Measurements from ENCODE around the gene RTN4R. TPM values are rescaled to one million over a fixed set of nuclear protein-coding genes. Genes with fewer than 3 reads are reported as not detected.

RTN4R gene
- total and polyA plus RNA-seq, 2 of the 4 experiments (the other 2 are of a cell fraction) = 0.18 to 0.94 TPM

GRCh38 chr22:20316217-20316843 lies 48.2 kb upstream of the RTN4R start:
- TF ChIP-seq RFX5 (IDR thresholded peaks at IDR 0.05; ENCODE audit: low read depth, low read length) (no peak), CHD1 (IDR thresholded peaks at IDR 0.05; ENCODE audit: low read depth, low read length) (no peak), SMC3 (IDR thresholded peaks at IDR 0.05; ENCODE audit: low read depth, low read length) (no peak)
- Histone ChIP-seq H2BK5ac (ENCODE audit: low read depth, low read length, poor library complexity, severe bottlenecking) (no peak overlapping the region), H2AK9ac (replicated peaks; ENCODE audit: low read depth, low read length, poor library complexity) (no peak overlapping the region), H4K91ac (ENCODE audit: insufficient read depth, low read depth, low read length) (no peak overlapping the region), H2AFZ (replicated peaks; ENCODE audit: low read length, poor library complexity) (no peak overlapping the region), H3K23ac (ENCODE audit: low read depth, low read length) (no peak overlapping the region), H3K4me3 (ENCODE audit: insufficient read depth, low read depth, low read length) (no peak overlapping the region), H3K9ac (ENCODE audit: low read depth, low read length) (no peak overlapping the region), H2BK120ac (ENCODE audit: low read depth, low read length) (no peak overlapping the region), H3K9me3 (ENCODE audit: control insufficient read depth, insufficient read depth, low read length) (no peaks in the 10 kb centered on the region), H3K18ac (ENCODE audit: low read depth, low read length) (no peak overlapping the region), H3K4me2 (ENCODE audit: low read depth, low read length) (no peak overlapping the region), H4K20me1 (ENCODE audit: insufficient read depth, low read length) (peaks cover 13% of the 10 kb centered on the region; the same call in 1 of the 2 replicates), H3K36me3 (ENCODE audit: control insufficient read depth, insufficient read depth, low read length) (peaks cover 2% of the 10 kb centered on the region; the same call in 1 of the 2 replicates), H3K56ac (ENCODE audit: extremely low read depth, insufficient read depth, low read length) (no peak overlapping the region), H3K4me1 (ENCODE audit: control insufficient read depth, insufficient read depth, low read length) (peaks cover 11% of the 10 kb centered on the region), H2AK5ac (ENCODE audit: low read depth, low read length) (no peak overlapping the region), H3K9me1 (ENCODE audit: insufficient read depth, low read length) (peaks cover 5% of the 10 kb centered on the region; the same call in 1 of the 2 replicates), H3K27ac (ENCODE audit: insufficient read depth, low read length) (no peak overlapping the region), H3K4ac (ENCODE audit: low read depth, low read length) (no peak overlapping the region), H3K14ac (replicated peaks; ENCODE audit: low read depth, low read length) (no peak overlapping the region), H4K5ac (ENCODE audit: low read depth, low read length) (no peak overlapping the region), H2BK20ac (ENCODE audit: low read depth, low read length) (no peak overlapping the region), H4K8ac (ENCODE audit: low read depth in 2 of 2, low read length in 2 of 2) (no peak overlapping the region), H3K79me1 (ENCODE audit: low read depth in 1 of 2, low read length in 2 of 2) (peaks cover 11 to 42% of the 10 kb centered on the region in 2 experiments), H2BK15ac (ENCODE audit: low read depth, low read length) (no peak overlapping the region), H3K27me3 (ENCODE audit: control insufficient read depth, insufficient read depth, low read length) (no peaks in the 10 kb centered on the region)
- dilution Hi-C loops (cut with HindIII; ENCODE audit: low sequenced_read_pairs, unreplicated experiment) = no loop called here
- DNase-seq = no peak
- in situ Hi-C loops (cut with MboI; ENCODE audit: low sequenced_read_pairs) = no loop called here
- BruUV-seq (replicated peaks) = no TSS peak
- WGBS, 2 experiments (ENCODE audit: extremely low coverage in 2 of 2, insufficient read length in 1 of 2) = 100% methylated on average over 1 of the region's 12 CpGs; no CpG with 5 or more reads in 1 of the 2 experiments
- ChIA-PET POLR2A (ENCODE audit: unreplicated experiment) (no interaction called here), CTCF (interaction anchor here (1.2 kb wide), 1 partner anchor 15 kb away, joined by 5 read pairs; no protein-coding TSS in a partner anchor)
- intact Hi-C loops (cut with micrococcal nuclease) = no loop called here
- no peak for ATAC-seq (ENCODE audit: low read depth)

Data from IMR-90 (cell line).